ENCODE results near the gene HSD17B13. TPM values are rescaled to one million over a fixed set of nuclear protein-coding genes. Genes with fewer than 3 reads are reported as not detected.

HSD17B13 gene

GRCh38 chr4:87258677-87259076, 64.0 kb downstream of the HSD17B13 start:
- H2BK15ac ChIP-seq (ENCODE audit: low read length): no peak overlapping the region
- peaks cover 0 to 9% of the 10 kb centered on the region in 2 donors for H3K9me3 ChIP-seq (replicated peaks in 1 of 2; ENCODE audit: control insufficient read depth in 2 of 2, insufficient read depth in 1 of 2, low read depth in 1 of 2, low read length in 2 of 2)
- H3K4me3 ChIP-seq (ENCODE audit: low read length in 2 of 2): no peak overlapping the region
- H3K36me3 ChIP-seq (replicated peaks in 1 of 2; ENCODE audit: control insufficient read depth in 2 of 2, insufficient read depth in 2 of 2, low read length in 2 of 2): no peaks in the 10 kb centered on the region
- no peaks in the 10 kb centered on the region for H3K4me1 ChIP-seq (ENCODE audit: control insufficient read depth in 2 of 2, insufficient read depth in 1 of 2, low read depth in 1 of 2, low read length in 2 of 2)
- no peak overlapping the region for H3K4me2 ChIP-seq (ENCODE audit: insufficient read depth, low read length, poor library complexity, severe bottlenecking)
- H3K4ac ChIP-seq (ENCODE audit: low read length): no peak overlapping the region
- no peak for DNase-seq (ENCODE audit: low spot score)
- H4K8ac ChIP-seq (ENCODE audit: low read depth, low read length): no peak overlapping the region
- WGBS, 2 donors (ENCODE audit: extremely low coverage in 2 of 2, insufficient read length in 2 of 2, insufficient replicate concordance in 1 of 2): no CpG with 5 or more reads among the region's 2 CpGs
- H3K27me3 ChIP-seq (ENCODE audit: control insufficient read depth in 3 of 3, insufficient read depth in 3 of 3, low read depth in 1 of 3, low read length in 3 of 3): no peaks in the 10 kb centered on the region
- no peak overlapping the region for H2BK5ac ChIP-seq (ENCODE audit: low read length)
- H3K18ac ChIP-seq (ENCODE audit: low read length): no peak overlapping the region
- H2BK120ac ChIP-seq (ENCODE audit: low read depth, low read length): no peak overlapping the region
- H2AK5ac ChIP-seq (ENCODE audit: low read depth, low read length): no peak overlapping the region
- no peak overlapping the region for H4K91ac ChIP-seq (ENCODE audit: low read depth, low read length, poor library complexity)
- no peak overlapping the region for H2BK12ac ChIP-seq (ENCODE audit: low read length)
- no peak overlapping the region for H3K23ac ChIP-seq (ENCODE audit: low read depth, low read length, poor library complexity)
- H3K9ac ChIP-seq (ENCODE audit: low read depth, low read length, poor library complexity): no peak overlapping the region
- H2AFZ ChIP-seq (ENCODE audit: low read length): no peak overlapping the region
- no peak overlapping the region for H3K14ac ChIP-seq (ENCODE audit: low read length)
- H3K79me1 ChIP-seq (ENCODE audit: low read depth, low read length): no peaks in the 10 kb centered on the region
- H3K27ac ChIP-seq (replicated peaks; ENCODE audit: low read length): no peak overlapping the region

DNA sequence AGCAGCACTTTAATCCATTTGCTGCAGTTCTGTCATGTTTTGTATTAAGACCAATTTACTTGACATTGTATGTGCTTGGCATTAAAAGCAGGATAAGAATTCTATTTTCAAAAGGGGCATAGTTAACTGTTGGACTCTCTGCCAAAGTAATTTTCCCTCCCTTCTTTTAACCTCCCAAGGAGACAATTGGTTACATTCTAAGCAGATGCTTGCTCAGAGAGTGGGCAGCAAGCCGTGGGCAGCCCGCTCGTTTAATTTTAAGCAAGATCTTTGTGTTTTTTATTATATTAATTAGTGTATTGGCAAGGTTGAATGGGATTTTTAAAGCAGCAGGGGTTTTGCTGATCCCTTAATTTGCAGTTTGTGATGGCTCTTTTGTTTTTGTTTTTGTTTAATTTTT, 65.2 kb downstream of the HSD17B13 start:
- Histone ChIP-seq H3K14ac (ENCODE audit: low read length) (no peak overlapping the region), H4K91ac (ENCODE audit: low read depth, low read length, poor library complexity) (no peak overlapping the region), H3K9me3 (replicated peaks in 1 of 2; ENCODE audit: control insufficient read depth in 2 of 2, insufficient read depth in 1 of 2, low read depth in 1 of 2, low read length in 2 of 2) (peaks cover 0 to 5% of the 10 kb centered on the region in 2 donors), H2AFZ (ENCODE audit: low read length) (no peak overlapping the region), H3K4me2 (ENCODE audit: insufficient read depth, low read length, poor library complexity, severe bottlenecking) (no peak overlapping the region), H3K27me3 (ENCODE audit: control insufficient read depth in 3 of 3, insufficient read depth in 3 of 3, low read depth in 1 of 3, low read length in 3 of 3) (no peaks in the 10 kb centered on the region), H2BK5ac (ENCODE audit: low read length) (no peak overlapping the region), H3K4me1 (ENCODE audit: control insufficient read depth in 2 of 2, insufficient read depth in 1 of 2, low read depth in 1 of 2, low read length in 2 of 2) (no peaks in the 10 kb centered on the region), H2BK15ac (ENCODE audit: low read length) (no peak overlapping the region), H3K27ac (replicated peaks; ENCODE audit: low read length) (no peak overlapping the region), H2AK5ac (ENCODE audit: low read depth, low read length) (no peak overlapping the region), H2BK12ac (ENCODE audit: low read length) (no peak overlapping the region), H3K9ac (ENCODE audit: low read depth, low read length, poor library complexity) (no peak overlapping the region), H3K36me3 (replicated peaks in 1 of 2; ENCODE audit: control insufficient read depth in 2 of 2, insufficient read depth in 2 of 2, low read length in 2 of 2) (no peaks in the 10 kb centered on the region), H2BK120ac (ENCODE audit: low read depth, low read length) (no peak overlapping the region), H3K18ac (ENCODE audit: low read length) (no peak overlapping the region), H4K8ac (ENCODE audit: low read depth, low read length) (no peak overlapping the region), H3K4me3 (ENCODE audit: low read length in 2 of 2) (no peak overlapping the region), H3K4ac (ENCODE audit: low read length) (no peak overlapping the region), H3K79me1 (ENCODE audit: low read depth, low read length) (no peaks in the 10 kb centered on the region), H3K23ac (ENCODE audit: low read depth, low read length, poor library complexity) (no peak overlapping the region)
- DNase-seq (ENCODE audit: low spot score): no peak
- no CpG with 5 or more reads among the region's 3 CpGs for WGBS, 2 donors (ENCODE audit: extremely low coverage in 2 of 2, insufficient read length in 2 of 2, insufficient replicate concordance in 1 of 2)

- Histone ChIP-seq H3K14ac (ENCODE audit: low read length) (no peak overlapping the region), H3K79me1 (ENCODE audit: low read depth, low read length) (no peaks in the 10 kb centered on the region), H3K4me1 (ENCODE audit: control insufficient read depth in 2 of 2, insufficient read depth in 1 of 2, low read depth in 1 of 2, low read length in 2 of 2) (no peaks in the 10 kb centered on the region), H3K23ac (ENCODE audit: low read depth, low read length, poor library complexity) (no peak overlapping the region), H2AFZ (ENCODE audit: low read length) (no peak overlapping the region), H3K27me3 (ENCODE audit: control insufficient read depth in 3 of 3, insufficient read depth in 3 of 3, low read depth in 1 of 3, low read length in 3 of 3) (no peaks in the 10 kb centered on the region), H4K8ac (ENCODE audit: low read depth, low read length) (no peak overlapping the region), H3K4me3 (ENCODE audit: low read length in 2 of 2) (no peak overlapping the region), H3K9ac (ENCODE audit: low read depth, low read length, poor library complexity) (no peak overlapping the region), H3K9me3 (replicated peaks in 1 of 2; ENCODE audit: control insufficient read depth in 2 of 2, insufficient read depth in 1 of 2, low read depth in 1 of 2, low read length in 2 of 2) (peaks cover 0 to 5% of the 10 kb centered on the region in 2 donors), H3K18ac (ENCODE audit: low read length) (no peak overlapping the region), H3K4ac (ENCODE audit: low read length) (no peak overlapping the region), H3K36me3 (replicated peaks in 1 of 2; ENCODE audit: control insufficient read depth in 2 of 2, insufficient read depth in 2 of 2, low read length in 2 of 2) (no peaks in the 10 kb centered on the region), H4K91ac (ENCODE audit: low read depth, low read length, poor library complexity) (no peak overlapping the region), H3K27ac (replicated peaks; ENCODE audit: low read length) (no peak overlapping the region), H2AK5ac (ENCODE audit: low read depth, low read length) (no peak overlapping the region), H2BK5ac (ENCODE audit: low read length) (no peak overlapping the region), H2BK120ac (ENCODE audit: low read depth, low read length) (no peak overlapping the region), H2BK12ac (ENCODE audit: low read length) (no peak overlapping the region), H2BK15ac (ENCODE audit: low read length) (no peak overlapping the region), H3K4me2 (ENCODE audit: insufficient read depth, low read length, poor library complexity, severe bottlenecking) (no peak overlapping the region)
- DNase-seq (ENCODE audit: low spot score): no peak
- WGBS, 2 donors (ENCODE audit: extremely low coverage in 2 of 2, insufficient read length in 2 of 2, insufficient replicate concordance in 1 of 2): no CpG with 5 or more reads among the region's 1 CpG
Measured at GRCh38 chr4:87255755-87256154, 66.9 kb downstream of the HSD17B13 start.

Small RNA genes within 50 kb of the gene (small RNA-seq; reads per million reads assigned to genes)
- gene MIR5705 (ENCODE audit: insufficient read depth): not detected

Measured in neuronal stem cell (in vitro differentiated cells).